Transverse colon (tissue), 4 donors: ENCODE measurements around the gene SMC3. TPM values are rescaled to one million over a fixed set of nuclear protein-coding genes. Genes with fewer than 3 reads are reported as not detected.

Experiments
- DNase-seq: peaks from one replicate; pipeline ENCODE4 v3.0.0-alpha.2; 2019
- H3K27ac ChIP-seq, 4 donors: fragments of 200-600 bp; sonication (generic); 2 replicates each; pipeline ENCODE4 v1.5.1; 2016 to 2018; ENCODE audit warnings: inconsistent platforms in 4 of 4
- H3K27me3 ChIP-seq: fragments of 200-600 bp; sonication (generic); 2 replicates; pipeline ENCODE4 v1.5.1; 2017; ENCODE audit warnings: inconsistent platforms
- H3K36me3 ChIP-seq, 4 donors: fragments of 200-600 bp; sonication (generic); 2 replicates each; pipeline ENCODE4 v1.5.1; 2017 to 2019; ENCODE audit warnings: inconsistent platforms in 4 of 4
- H3K4me1 ChIP-seq, 4 donors: fragments of 200-600 bp; sonication (generic); 2 replicates each; pipeline ENCODE4 v1.5.1; 2017 to 2020; ENCODE audit warnings: inconsistent platforms in 4 of 4
- H3K4me3 ChIP-seq, 4 donors: fragments of 200-600 bp; sonication (generic); 1 replicate in 1 of 4; 2 replicates in 3 of 4; pipeline versions ENCODE4 v1.5.1 to v1.6.1; 2017 to 2019; ENCODE audit warnings: inconsistent platforms in 4 of 4
- H3K9me3 ChIP-seq, 2 donors: fragments of 200-600 bp; sonication (generic); 2 replicates each; pipeline ENCODE4 v1.5.1; 2017 to 2019; ENCODE audit warnings: inconsistent platforms in 2 of 2
- EP300 ChIP-seq: sonication (generic); formaldehyde crosslinking; IDR thresholded peaks from one replicate; pipeline ENCODE4 v1.6.1; 2017; ENCODE audit warnings: antibody characterized with exemption, low read depth
- POLR2A ChIP-seq: fragments of 450-650 bp; IDR thresholded peaks from one replicate; pipeline ENCODE4 v1.6.1; 2016; ENCODE audit warnings: antibody characterized with exemption, mild to moderate bottlenecking, moderate library complexity
- POLR2AphosphoS5 ChIP-seq, 3 donors: sonication (generic); formaldehyde crosslinking; IDR thresholded peaks; one replicate each; pipeline ENCODE4 v1.6.1; 2016; ENCODE audit warnings: antibody characterized with exemption in 3 of 3
- whole genome bisulfite sequencing, 2 donors: methylation state at CpG; one replicate each; pipeline ENCODE4 v1.1.5; 2018; ENCODE audit warnings: low coverage in 1 of 2; 5-methylcytosine and 5-hydroxymethylcytosine counted together
- in situ Hi-C, 4 donors: fragments of 200-750 bp; cut with MboI; loops; one replicate each; pipeline versions ENCODE4 v1.15.0 to v1.15.1; 2017; ENCODE audit warnings: low sequenced_read_pairs in 3 of 4, low pct_ligation_motif_present in 1 of 4, low pct_unique_long_range_greater_than_20kb in 1 of 4
- intact Hi-C: fragments of 100-400 bp; cut with DNase I; formaldehyde crosslinking; loops from one replicate; pipeline ENCODE4 v1.15.1; 2023; ENCODE audit warnings: low total_unique reads
- total RNA-seq, 4 donors: library from RNA; depleted of rRNA; stranded (reverse); fragments of >200 nt; gene quantifications; one replicate each; pipeline ENCODE4 v1.1.0, GENCODE V29; 2016
- TF ChIP-seq, protein P1 (sequence below), 5 experiments: fragments of 200-600 bp in 3 of 5; fragments of 450-650 bp in 2 of 5; sonication (generic) in 3 of 5; IDR thresholded peaks; 1 replicate in 2 of 5; 2 replicates in 3 of 5; pipeline ENCODE4 v1.5.1; 2016 to 2017; ENCODE audit warnings: antibody characterized with exemption in 5 of 5, inconsistent platforms in 3 of 5, mild to moderate bottlenecking in 2 of 5, moderate library complexity in 1 of 5

SMC3 gene
- total RNA-seq, 4 donors from 2014 or later, result 16.8 to 31.9 (median 21.1) TPM

DNA sequence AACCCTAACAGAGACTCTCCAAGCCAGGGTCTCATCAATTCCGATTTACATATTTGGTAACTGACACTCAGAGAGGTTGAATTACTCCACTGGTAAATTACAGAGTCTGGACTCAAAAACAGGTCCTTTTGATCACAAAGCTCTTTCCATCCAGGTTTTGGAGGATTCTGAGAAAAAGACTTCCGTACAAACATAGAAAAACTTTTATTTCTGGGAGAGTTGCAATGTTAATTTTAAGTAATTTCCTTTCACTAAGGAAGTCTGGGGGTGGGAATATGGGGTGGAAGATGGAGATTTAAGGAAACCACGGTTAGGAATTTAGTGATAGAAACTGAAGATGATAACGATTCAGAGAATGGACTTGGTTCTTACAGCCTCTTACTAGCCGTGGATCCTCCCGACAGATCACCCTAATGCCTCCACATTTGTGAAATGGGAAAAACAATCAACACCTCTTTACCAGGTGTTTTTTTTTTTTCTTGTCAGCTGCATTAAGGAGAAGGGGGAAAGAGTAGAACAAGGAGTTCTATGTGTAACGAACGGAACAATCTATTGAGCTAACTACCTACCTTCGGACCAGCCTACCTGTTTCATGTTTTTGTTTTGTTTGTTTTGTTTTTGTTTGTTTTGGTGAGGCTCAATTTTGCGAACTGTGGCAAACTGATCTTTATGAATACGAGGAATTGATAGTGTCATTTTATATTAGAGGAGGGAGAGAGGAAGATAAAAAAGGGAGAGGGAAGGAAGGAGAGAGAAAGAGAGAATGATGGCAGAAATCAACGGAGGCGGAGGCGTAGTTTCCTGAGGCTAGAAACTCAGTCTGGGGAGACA is 74.9 kb downstream of the SMC3 start:
- WGBS, 2 donors, result 41 to 45% methylated on average over 9 to 14 of the region's 14 CpGs

DNA sequence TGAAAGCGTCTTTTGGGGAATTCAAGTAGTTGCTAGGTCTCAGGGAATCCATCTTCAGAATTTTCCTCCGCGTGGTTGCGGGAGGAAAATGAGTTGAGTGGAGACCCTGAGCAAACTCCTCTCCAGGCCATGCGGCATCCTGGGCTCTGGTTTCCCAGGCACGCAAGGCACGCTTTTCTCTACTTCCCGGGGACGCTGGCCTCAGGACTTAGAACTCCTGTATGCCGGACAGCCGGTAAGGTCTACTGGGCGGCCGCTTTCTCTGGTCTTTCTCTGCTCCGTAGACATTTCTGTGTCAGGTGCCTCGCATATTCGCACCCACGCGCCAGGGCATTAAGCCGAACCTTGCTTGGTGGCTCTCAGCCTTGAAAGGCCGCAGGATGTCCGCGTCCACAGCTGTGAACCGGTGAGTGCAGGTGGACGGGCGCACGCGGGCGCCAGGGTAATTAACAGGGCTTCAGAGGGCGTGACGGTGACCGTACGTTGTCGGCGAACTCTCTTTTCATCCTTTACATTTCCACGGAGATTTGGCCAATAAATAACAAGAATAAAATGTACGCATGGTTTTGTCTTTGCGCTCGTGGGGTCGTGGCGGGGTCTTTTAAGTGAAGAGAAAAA is 75.6 kb downstream of the SMC3 start:
- Histone ChIP-seq H3K27ac (peak overlapping the region in 2 of 4 donors; percentile 72 to 77), H3K4me1 (peaks cover 8 to 24% (median 18%) of the 10 kb centered on the region in 4 donors), H3K9me3 (no peaks in the 10 kb centered on the region), H3K4me3 (peak overlapping the region in 3 of 4 donors; percentile 44 to 60 (median 53)), H3K36me3 (no peaks in the 10 kb centered on the region), H3K27me3 (peaks cover 83% of the 10 kb centered on the region)
- 6% methylated on average over 6 to 40 of the region's 40 CpGs for WGBS, 2 donors
- no peak for DNase-seq
- in situ Hi-C loops (no loop called here), intact Hi-C loops (no loop called here)
- TF ChIP-seq POLR2A, result no peak
- TF ChIP-seq POLR2AphosphoS5 (IDR thresholded peaks at IDR 0.05), result no peak
- TF ChIP-seq EP300, result no peak
- TF ChIP-seq, protein P1, sequence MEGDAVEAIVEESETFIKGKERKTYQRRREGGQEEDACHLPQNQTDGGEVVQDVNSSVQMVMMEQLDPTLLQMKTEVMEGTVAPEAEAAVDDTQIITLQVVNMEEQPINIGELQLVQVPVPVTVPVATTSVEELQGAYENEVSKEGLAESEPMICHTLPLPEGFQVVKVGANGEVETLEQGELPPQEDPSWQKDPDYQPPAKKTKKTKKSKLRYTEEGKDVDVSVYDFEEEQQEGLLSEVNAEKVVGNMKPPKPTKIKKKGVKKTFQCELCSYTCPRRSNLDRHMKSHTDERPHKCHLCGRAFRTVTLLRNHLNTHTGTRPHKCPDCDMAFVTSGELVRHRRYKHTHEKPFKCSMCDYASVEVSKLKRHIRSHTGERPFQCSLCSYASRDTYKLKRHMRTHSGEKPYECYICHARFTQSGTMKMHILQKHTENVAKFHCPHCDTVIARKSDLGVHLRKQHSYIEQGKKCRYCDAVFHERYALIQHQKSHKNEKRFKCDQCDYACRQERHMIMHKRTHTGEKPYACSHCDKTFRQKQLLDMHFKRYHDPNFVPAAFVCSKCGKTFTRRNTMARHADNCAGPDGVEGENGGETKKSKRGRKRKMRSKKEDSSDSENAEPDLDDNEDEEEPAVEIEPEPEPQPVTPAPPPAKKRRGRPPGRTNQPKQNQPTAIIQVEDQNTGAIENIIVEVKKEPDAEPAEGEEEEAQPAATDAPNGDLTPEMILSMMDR (IDR thresholded peaks at IDR 0.05), result no peak

More for the DNA sequence above, 74.9 kb downstream of the SMC3 start:
- intact Hi-C loops, result no loop called here
- H3K9me3 ChIP-seq, result no peaks in the 10 kb centered on the region
- no peak for DNase-seq
- in situ Hi-C loops, result no loop called here
- H3K36me3 ChIP-seq, result no peaks in the 10 kb centered on the region
- H3K4me1 ChIP-seq, result peaks cover 8 to 24% (median 18%) of the 10 kb centered on the region in 4 donors
- TF ChIP-seq POLR2AphosphoS5 (IDR thresholded peaks at IDR 0.05) (no peak), EP300 (no peak), POLR2A (no peak)
- TF ChIP-seq, protein P1 (IDR thresholded peaks at IDR 0.05), result no peak
- H3K27me3 ChIP-seq, result peaks cover 76% of the 10 kb centered on the region
- H3K27ac ChIP-seq, result peak overlapping the region in 1 of 4 donors; percentile 72
- H3K4me3 ChIP-seq, result no peak overlapping the region

DNA sequence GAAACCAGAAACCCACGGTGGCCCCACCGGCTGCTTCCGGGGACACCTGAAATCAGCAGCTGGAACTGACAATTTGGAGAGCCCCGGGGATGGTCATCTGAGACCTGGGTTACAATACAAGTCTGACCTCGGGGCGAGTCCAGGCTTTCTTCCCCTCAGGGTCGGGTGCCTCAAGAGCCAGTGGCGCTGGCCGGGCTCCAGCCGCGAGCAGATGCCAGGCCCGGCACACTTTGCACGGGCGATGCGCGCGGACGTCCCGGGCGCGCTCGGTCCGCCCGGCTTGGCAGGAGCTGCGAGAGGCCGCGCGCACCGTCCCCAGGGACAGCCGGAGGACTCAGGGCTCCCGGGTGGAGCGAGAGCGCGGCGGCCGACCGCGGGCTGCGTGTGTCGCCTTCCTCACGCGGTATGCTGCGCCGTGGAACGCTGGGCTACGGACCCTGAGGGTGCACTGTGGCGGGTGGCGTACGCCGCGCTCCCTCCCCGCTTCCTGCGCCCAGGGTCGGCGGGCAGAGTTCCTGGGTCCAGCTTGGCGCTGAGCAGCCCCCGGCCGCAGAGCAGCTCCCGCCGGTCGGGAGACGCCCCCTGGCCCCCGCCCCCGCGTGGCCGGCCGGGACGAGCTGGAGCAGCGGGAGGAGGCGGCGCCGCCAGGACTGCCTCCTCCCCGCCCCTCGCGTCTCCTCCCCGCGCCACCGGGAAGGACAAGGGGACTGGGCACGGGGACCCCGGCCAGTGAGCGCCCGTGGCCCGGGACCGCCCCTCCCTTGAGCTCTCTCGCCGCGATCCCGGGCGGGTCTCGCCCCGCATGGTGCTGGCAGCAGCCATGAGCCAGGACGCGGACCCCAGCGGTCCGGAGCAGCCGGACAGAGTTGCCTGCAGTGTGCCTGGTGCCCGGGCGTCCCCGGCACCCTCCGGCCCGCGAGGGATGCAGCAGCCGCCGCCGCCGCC is 76.4 kb downstream of the SMC3 start, which contains the start of gene RBM20:
Gene RBM20 (plus strand): TSS at position 684 of the 945 bp plus-strand sequence. CDS start 119 bp downstream, at position 803.
- intact Hi-C loops (no loop called here), in situ Hi-C loops (no loop called here)
- Histone ChIP-seq H3K27ac (peak within 1 kb of the TSS; percentile 6 to 77 (median 66)), H3K9me3 (no peaks in the 10 kb centered on the region), H3K4me1 (peaks cover 8 to 24% (median 18%) of the 10 kb centered on the region in 4 donors), H3K36me3 (no peaks in the 10 kb centered on the region), H3K27me3 (peaks cover 87% of the 10 kb centered on the region), H3K4me3 (peak within 1 kb of the TSS; percentile 21 to 60 (median 48))
- peak; percentile 9 for DNase-seq
- TF ChIP-seq POLR2AphosphoS5 (IDR thresholded peaks at IDR 0.05), result no peak
- no peak for TF ChIP-seq POLR2A
- TF ChIP-seq, protein P1 (IDR thresholded peaks at IDR 0.05), result no peak
- no peak for TF ChIP-seq EP300
- 0 to 2% methylated on average over 3 to 69 of the region's 106 CpGs for WGBS, 2 donors
